ENCODE data around the gene UIMC1.
A peak's percentile ranks its signal among the peaks of the same experiment; 100 is the strongest.

Gene UIMC1

GRCh38 chr5:177029498-177029897 lies 22.9 kb upstream of the UIMC1 start:
- H3K36me3 ChIP-seq (ENCODE audit: control insufficient read depth, insufficient read depth, low read length): no peaks in the 10 kb centered on the region; the same call in none of the 2 replicates

GRCh38 chr5:177027665-177028064 lies 21.1 kb upstream of the UIMC1 start:
- no peak for DNase-seq (ENCODE audit: extremely low read depth, insufficient read length)
- TF ChIP-seq, protein P1, sequence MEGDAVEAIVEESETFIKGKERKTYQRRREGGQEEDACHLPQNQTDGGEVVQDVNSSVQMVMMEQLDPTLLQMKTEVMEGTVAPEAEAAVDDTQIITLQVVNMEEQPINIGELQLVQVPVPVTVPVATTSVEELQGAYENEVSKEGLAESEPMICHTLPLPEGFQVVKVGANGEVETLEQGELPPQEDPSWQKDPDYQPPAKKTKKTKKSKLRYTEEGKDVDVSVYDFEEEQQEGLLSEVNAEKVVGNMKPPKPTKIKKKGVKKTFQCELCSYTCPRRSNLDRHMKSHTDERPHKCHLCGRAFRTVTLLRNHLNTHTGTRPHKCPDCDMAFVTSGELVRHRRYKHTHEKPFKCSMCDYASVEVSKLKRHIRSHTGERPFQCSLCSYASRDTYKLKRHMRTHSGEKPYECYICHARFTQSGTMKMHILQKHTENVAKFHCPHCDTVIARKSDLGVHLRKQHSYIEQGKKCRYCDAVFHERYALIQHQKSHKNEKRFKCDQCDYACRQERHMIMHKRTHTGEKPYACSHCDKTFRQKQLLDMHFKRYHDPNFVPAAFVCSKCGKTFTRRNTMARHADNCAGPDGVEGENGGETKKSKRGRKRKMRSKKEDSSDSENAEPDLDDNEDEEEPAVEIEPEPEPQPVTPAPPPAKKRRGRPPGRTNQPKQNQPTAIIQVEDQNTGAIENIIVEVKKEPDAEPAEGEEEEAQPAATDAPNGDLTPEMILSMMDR (IDR thresholded peaks at IDR 0.05; ENCODE audit: insufficient read depth, low read length, poor library complexity, severe bottlenecking): no peak
- H3K36me3 ChIP-seq (ENCODE audit: control insufficient read depth, insufficient read depth, low read length): no peaks in the 10 kb centered on the region; the same call in 1 of the 2 replicates
- H3K27me3 ChIP-seq (replicated peaks; ENCODE audit: control insufficient read depth, insufficient read depth, low read length): no peaks in the 10 kb centered on the region
- no peak overlapping the region for H3K4me3 ChIP-seq (replicated peaks; ENCODE audit: low read depth, low read length)

More at GRCh38 chr5:177029498-177029897, 22.9 kb upstream of the UIMC1 start:
- TF ChIP-seq, protein P1 (IDR thresholded peaks at IDR 0.05; ENCODE audit: insufficient read depth, low read length, poor library complexity, severe bottlenecking): no peak
- Histone ChIP-seq H3K27me3 (replicated peaks; ENCODE audit: control insufficient read depth, insufficient read depth, low read length) (no peaks in the 10 kb centered on the region), H3K4me3 (replicated peaks; ENCODE audit: low read depth, low read length) (no peak overlapping the region)
- DNase-seq (ENCODE audit: extremely low read depth, insufficient read length): no peak

GRCh38 chr5:177025101-177025601 lies 18.6 kb upstream of the UIMC1 start:
- Histone ChIP-seq H3K36me3 (ENCODE audit: control insufficient read depth, insufficient read depth, low read length) (no peaks in the 10 kb centered on the region; the same call in 1 of the 2 replicates), H3K27me3 (replicated peaks; ENCODE audit: control insufficient read depth, insufficient read depth, low read length) (no peaks in the 10 kb centered on the region), H3K4me3 (replicated peaks; ENCODE audit: low read depth, low read length) (no peak overlapping the region)
- DNase-seq (ENCODE audit: extremely low read depth, insufficient read length): no peak
- TF ChIP-seq, protein P1 (IDR thresholded peaks at IDR 0.05; ENCODE audit: insufficient read depth, low read length, poor library complexity, severe bottlenecking): no peak

DNA sequence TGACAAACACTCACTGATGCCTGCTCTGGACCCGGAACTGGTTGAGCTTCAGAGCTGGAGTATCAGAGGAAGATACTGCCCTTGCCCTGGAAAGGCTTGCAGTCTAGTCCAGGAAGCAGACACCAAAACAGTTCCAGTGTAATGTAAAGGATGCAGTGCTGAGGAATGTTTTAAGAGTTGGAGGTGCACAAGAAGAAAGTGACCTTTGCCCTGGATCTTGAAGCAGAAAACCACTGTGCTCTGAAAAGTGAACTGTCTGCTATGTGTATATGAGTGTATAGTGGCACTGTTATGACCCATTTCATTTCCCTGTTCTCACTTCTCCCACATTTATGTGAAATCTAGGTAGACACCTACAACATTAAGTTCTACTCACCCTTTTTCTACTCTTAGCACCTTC lies 18.0 kb upstream of the UIMC1 start:
- H3K36me3 ChIP-seq (ENCODE audit: control insufficient read depth, insufficient read depth, low read length): no peaks in the 10 kb centered on the region; the same call in 1 of the 2 replicates
- DNase-seq (ENCODE audit: extremely low read depth, insufficient read length): no peak
- H3K4me3 ChIP-seq (replicated peaks; ENCODE audit: low read depth, low read length): no peak overlapping the region
- TF ChIP-seq, protein P1 (IDR thresholded peaks at IDR 0.05; ENCODE audit: insufficient read depth, low read length, poor library complexity, severe bottlenecking): no peak
- H3K27me3 ChIP-seq (replicated peaks; ENCODE audit: control insufficient read depth, insufficient read depth, low read length): no peaks in the 10 kb centered on the region

GRCh38 chr5:177023303-177023664 lies 16.7 kb upstream of the UIMC1 start:
- Histone ChIP-seq H3K27me3 (replicated peaks; ENCODE audit: control insufficient read depth, insufficient read depth, low read length) (no peaks in the 10 kb centered on the region), H3K4me3 (replicated peaks; ENCODE audit: low read depth, low read length) (peak overlapping the region; percentile 96), H3K36me3 (ENCODE audit: control insufficient read depth, insufficient read depth, low read length) (no peaks in the 10 kb centered on the region)
- DNase-seq (ENCODE audit: extremely low read depth, insufficient read length): no peak
- TF ChIP-seq, protein P1 (IDR thresholded peaks at IDR 0.05; ENCODE audit: insufficient read depth, low read length, poor library complexity, severe bottlenecking): no peak
